ENCODE data around the gene E2F1.

Gene E2F1

GRCh38 chr20:33686100-33686983, at the start of gene E2F1:
E2F1 (minus strand) TSS chr20:33686385; CDS start chr20:33686264, 121 bp downstream.
- Histone ChIP-seq H3K36me3 (ENCODE audit: insufficient read depth, insufficient read length, low read length) (peaks cover 16% of the 10 kb centered on the region), H3K27me3 (ENCODE audit: insufficient read depth, insufficient read length) (peaks cover 34% of the 10 kb centered on the region), H3K4me1 (ENCODE audit: insufficient read depth, insufficient read length) (peaks cover 19% of the 10 kb centered on the region), H3K9ac (ENCODE audit: insufficient read length, low read depth) (peak within 1 kb of the TSS; percentile 94), H3K9me3 (ENCODE audit: insufficient read depth, low read length) (no peaks in the 10 kb centered on the region), H3K4me3 (ENCODE audit: insufficient read length, low read depth) (peak within 1 kb of the TSS; percentile 87)
- peak; percentile 93 for DNase-seq (ENCODE audit: low read depth, low spot score)
- TF ChIP-seq YY1 (IDR thresholded peaks at IDR 0.05; ENCODE audit: insufficient read depth, insufficient read length): no peak
- no peak for TF ChIP-seq ZNF274 (IDR thresholded peaks at IDR 0.05; ENCODE audit: low read depth, low read length)
- no peak for TF ChIP-seq SUZ12 (IDR thresholded peaks at IDR 0.05; ENCODE audit: extremely low read depth, insufficient read depth, insufficient read length)

- peak overlapping the region; percentile 59 for H3K9ac ChIP-seq (ENCODE audit: insufficient read length, low read depth)
- H3K4me1 ChIP-seq (ENCODE audit: insufficient read depth, insufficient read length): no peaks in the 10 kb centered on the region
- no peak overlapping the region for H3K4me3 ChIP-seq (ENCODE audit: insufficient read length, low read depth)
- H3K27me3 ChIP-seq (ENCODE audit: insufficient read depth, insufficient read length): no peaks in the 10 kb centered on the region
- H3K36me3 ChIP-seq (ENCODE audit: insufficient read depth, insufficient read length, low read length): no peaks in the 10 kb centered on the region
- TF ChIP-seq ZNF274 (IDR thresholded peaks at IDR 0.05; ENCODE audit: low read depth, low read length): no peak
- no peak for TF ChIP-seq YY1 (IDR thresholded peaks at IDR 0.05; ENCODE audit: insufficient read depth, insufficient read length)
- no peak for TF ChIP-seq SUZ12 (IDR thresholded peaks at IDR 0.05; ENCODE audit: extremely low read depth, insufficient read depth, insufficient read length)
- no peak for DNase-seq (ENCODE audit: low read depth, low spot score)
- H3K9me3 ChIP-seq (ENCODE audit: insufficient read depth, low read length): peaks cover 24% of the 10 kb centered on the region
Measured at GRCh38 chr20:33733654-33734576, 47.7 kb upstream of the E2F1 start.

- H3K36me3 ChIP-seq (ENCODE audit: insufficient read depth, insufficient read length, low read length): no peaks in the 10 kb centered on the region
- H3K27me3 ChIP-seq (ENCODE audit: insufficient read depth, insufficient read length): no peaks in the 10 kb centered on the region
- peak; percentile 13 for DNase-seq (ENCODE audit: low read depth, low spot score)
- H3K9ac ChIP-seq (ENCODE audit: insufficient read length, low read depth): peak overlapping the region; percentile 92
- H3K4me1 ChIP-seq (ENCODE audit: insufficient read depth, insufficient read length): no peaks in the 10 kb centered on the region
- H3K4me3 ChIP-seq (ENCODE audit: insufficient read length, low read depth): peak overlapping the region; percentile 80
- no peak for TF ChIP-seq ZNF274 (IDR thresholded peaks at IDR 0.05; ENCODE audit: low read depth, low read length)
- no peak for TF ChIP-seq SUZ12 (IDR thresholded peaks at IDR 0.05; ENCODE audit: extremely low read depth, insufficient read depth, insufficient read length)
- TF ChIP-seq YY1 (IDR thresholded peaks at IDR 0.05; ENCODE audit: insufficient read depth, insufficient read length): no peak
- peaks cover 19% of the 10 kb centered on the region for H3K9me3 ChIP-seq (ENCODE audit: insufficient read depth, low read length)
Measured at GRCh38 chr20:33732166-33732970, 46.2 kb upstream of the E2F1 start.

- H3K36me3 ChIP-seq (ENCODE audit: insufficient read depth, insufficient read length, low read length): no peaks in the 10 kb centered on the region
- peak within 1 kb of the TSS; percentile 80 for H3K4me3 ChIP-seq (ENCODE audit: insufficient read length, low read depth)
- H3K9ac ChIP-seq (ENCODE audit: insufficient read length, low read depth): peak within 1 kb of the TSS; percentile 92
- peaks cover 13% of the 10 kb centered on the region for H3K9me3 ChIP-seq (ENCODE audit: insufficient read depth, low read length)
- DNase-seq (ENCODE audit: low read depth, low spot score): peak; percentile 81
- H3K27me3 ChIP-seq (ENCODE audit: insufficient read depth, insufficient read length): no peaks in the 10 kb centered on the region
- no peaks in the 10 kb centered on the region for H3K4me1 ChIP-seq (ENCODE audit: insufficient read depth, insufficient read length)
- TF ChIP-seq YY1 (IDR thresholded peaks at IDR 0.05; ENCODE audit: insufficient read depth, insufficient read length) (peak; percentile 64), ZNF274 (IDR thresholded peaks at IDR 0.05; ENCODE audit: low read depth, low read length) (no peak)
Measured at GRCh38 chr20:33731693-33732165, 45.5 kb upstream of the E2F1 start, which contains the start of gene ZNF341. ZNF341 (plus strand) TSS chr20:33731996; CDS start chr20:33732022, 26 bp downstream.

- peaks cover 7% of the 10 kb centered on the region for H3K9me3 ChIP-seq (ENCODE audit: insufficient read depth, low read length)
- DNase-seq (ENCODE audit: low read depth, low spot score): no peak
- peak overlapping the region; percentile 17 for H3K4me3 ChIP-seq (ENCODE audit: insufficient read length, low read depth)
- no peaks in the 10 kb centered on the region for H3K36me3 ChIP-seq (ENCODE audit: insufficient read depth, insufficient read length, low read length)
- H3K9ac ChIP-seq (ENCODE audit: insufficient read length, low read depth): peak overlapping the region; percentile 79
- no peaks in the 10 kb centered on the region for H3K27me3 ChIP-seq (ENCODE audit: insufficient read depth, insufficient read length)
- no peak for TF ChIP-seq SUZ12 (IDR thresholded peaks at IDR 0.05; ENCODE audit: extremely low read depth, insufficient read depth, insufficient read length)
- no peak for TF ChIP-seq YY1 (IDR thresholded peaks at IDR 0.05; ENCODE audit: insufficient read depth, insufficient read length)
- no peak for TF ChIP-seq ZNF274 (IDR thresholded peaks at IDR 0.05; ENCODE audit: low read depth, low read length)
- no peaks in the 10 kb centered on the region for H3K4me1 ChIP-seq (ENCODE audit: insufficient read depth, insufficient read length)
Measured at GRCh38 chr20:33730946-33731692, 44.9 kb upstream of the E2F1 start.

- no peaks in the 10 kb centered on the region for H3K27me3 ChIP-seq (ENCODE audit: insufficient read depth, insufficient read length)
- no peak overlapping the region for H3K9ac ChIP-seq (ENCODE audit: insufficient read length, low read depth)
- H3K36me3 ChIP-seq (ENCODE audit: insufficient read depth, insufficient read length, low read length): no peaks in the 10 kb centered on the region
- DNase-seq (ENCODE audit: low read depth, low spot score): no peak
- TF ChIP-seq YY1 (IDR thresholded peaks at IDR 0.05; ENCODE audit: insufficient read depth, insufficient read length): no peak
- no peak for TF ChIP-seq ZNF274 (IDR thresholded peaks at IDR 0.05; ENCODE audit: low read depth, low read length)
- TF ChIP-seq SUZ12 (IDR thresholded peaks at IDR 0.05; ENCODE audit: extremely low read depth, insufficient read depth, insufficient read length): no peak
- H3K4me3 ChIP-seq (ENCODE audit: insufficient read length, low read depth): no peak overlapping the region
- H3K9me3 ChIP-seq (ENCODE audit: insufficient read depth, low read length): no peaks in the 10 kb centered on the region
- H3K4me1 ChIP-seq (ENCODE audit: insufficient read depth, insufficient read length): no peaks in the 10 kb centered on the region
Measured at GRCh38 chr20:33729101-33729500, 42.9 kb upstream of the E2F1 start.
